A673 (cell line): ENCODE measurements around the gene DDI1.

Source experiments
- EZH2 ChIP-seq: fragments of 200-600 bp; sonication (generic); IDR thresholded peaks from 2 replicates; pipeline ENCODE4 v1.6.1; 2017; ENCODE audit warnings: borderline replicate concordance, low read depth, mild to moderate bottlenecking, mixed read lengths, antibody characterized with exemption, low read length; ENCODE audit not compliant: poor library complexity, severe bottlenecking
- TF ChIP-seq, protein P1 (sequence below): fragments of 300-800, 200-600 bp; sonication (generic); conservative IDR thresholded peaks from 2 replicates; pipeline ENCODE4 v1.5.1; 2017; ENCODE audit warnings: low read depth, mild to moderate bottlenecking, antibody characterized with exemption, low read length, moderate library complexity, mixed read lengths

DNA sequence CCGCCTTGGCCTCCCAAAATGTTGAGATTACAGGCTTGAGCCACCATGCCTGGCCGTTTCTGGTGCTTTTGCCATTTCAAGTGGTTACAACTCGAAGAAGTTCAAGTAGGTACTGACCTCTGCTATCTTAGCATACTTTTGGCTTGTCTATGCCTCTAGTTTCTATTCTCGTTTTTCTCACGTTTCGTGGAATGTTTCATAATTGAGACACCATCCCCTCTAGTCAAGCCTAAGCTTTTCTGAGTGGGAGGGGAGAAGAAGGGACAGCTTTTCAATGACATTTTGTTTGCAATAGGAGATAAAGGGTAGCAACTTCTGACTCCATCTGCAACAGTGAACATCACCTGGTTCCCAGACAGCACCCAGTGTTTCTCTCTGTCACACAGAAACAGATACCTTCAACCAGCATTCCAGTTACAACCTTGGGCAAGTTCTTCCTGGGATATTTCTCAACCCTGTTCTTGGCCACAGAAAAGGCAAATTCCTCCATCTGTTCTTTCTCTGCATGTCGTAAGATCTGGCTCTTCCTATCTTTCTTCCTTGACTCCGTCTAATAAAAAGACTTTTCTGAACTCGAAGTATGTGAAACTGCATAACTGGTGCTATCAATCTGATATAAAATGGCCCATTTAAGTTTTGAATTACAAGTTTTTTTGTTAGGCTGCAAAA is 25.5 kb downstream of the DDI1 start:
- TF ChIP-seq, protein P1, sequence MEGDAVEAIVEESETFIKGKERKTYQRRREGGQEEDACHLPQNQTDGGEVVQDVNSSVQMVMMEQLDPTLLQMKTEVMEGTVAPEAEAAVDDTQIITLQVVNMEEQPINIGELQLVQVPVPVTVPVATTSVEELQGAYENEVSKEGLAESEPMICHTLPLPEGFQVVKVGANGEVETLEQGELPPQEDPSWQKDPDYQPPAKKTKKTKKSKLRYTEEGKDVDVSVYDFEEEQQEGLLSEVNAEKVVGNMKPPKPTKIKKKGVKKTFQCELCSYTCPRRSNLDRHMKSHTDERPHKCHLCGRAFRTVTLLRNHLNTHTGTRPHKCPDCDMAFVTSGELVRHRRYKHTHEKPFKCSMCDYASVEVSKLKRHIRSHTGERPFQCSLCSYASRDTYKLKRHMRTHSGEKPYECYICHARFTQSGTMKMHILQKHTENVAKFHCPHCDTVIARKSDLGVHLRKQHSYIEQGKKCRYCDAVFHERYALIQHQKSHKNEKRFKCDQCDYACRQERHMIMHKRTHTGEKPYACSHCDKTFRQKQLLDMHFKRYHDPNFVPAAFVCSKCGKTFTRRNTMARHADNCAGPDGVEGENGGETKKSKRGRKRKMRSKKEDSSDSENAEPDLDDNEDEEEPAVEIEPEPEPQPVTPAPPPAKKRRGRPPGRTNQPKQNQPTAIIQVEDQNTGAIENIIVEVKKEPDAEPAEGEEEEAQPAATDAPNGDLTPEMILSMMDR: no peak
- TF ChIP-seq EZH2: no peak
